SK-N-DZ (cell line): ENCODE results near the gene DACT1.

Experiments
- DNase-seq: peaks from one replicate; pipeline ENCODE4 v3.0.0-alpha.2; 2015; ENCODE audit warnings: low spot score

The DACT1 gene

DNA sequence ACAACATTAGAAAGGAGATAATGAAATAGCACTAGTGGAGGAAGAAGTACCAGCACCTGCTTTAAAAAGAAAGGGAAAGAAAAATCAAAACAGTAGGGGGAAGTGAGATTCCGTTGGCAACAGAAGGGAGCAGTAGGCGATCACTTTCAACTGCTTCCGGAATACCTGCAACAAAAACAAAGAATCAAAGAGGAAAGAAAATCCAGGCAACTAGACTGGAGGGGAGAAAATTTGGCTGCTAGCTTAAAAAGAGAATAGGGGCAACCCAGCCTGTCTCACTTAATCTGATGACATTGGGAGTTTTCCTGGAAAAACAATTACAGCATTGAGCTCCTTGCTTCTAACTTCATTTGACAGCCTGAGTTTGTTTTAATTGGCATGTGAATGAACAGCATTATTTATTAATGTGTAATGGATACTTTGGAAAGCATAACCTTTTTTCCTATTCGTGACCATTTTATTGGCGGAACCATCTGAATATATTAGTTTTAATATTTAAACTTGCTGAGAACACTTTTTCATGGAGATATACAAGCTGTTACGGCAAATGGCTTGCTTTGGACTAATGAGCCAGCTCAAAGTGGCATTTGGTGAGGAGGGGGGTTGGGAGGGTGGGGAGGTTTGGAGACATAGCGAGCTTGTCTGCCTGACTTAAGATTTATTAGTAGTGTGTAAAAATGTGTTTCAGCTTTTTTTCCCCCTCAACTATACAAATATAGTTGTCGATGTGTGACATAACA is 2.5 kb upstream of the DACT1 start:
- no peak for DNase-seq

DNA sequence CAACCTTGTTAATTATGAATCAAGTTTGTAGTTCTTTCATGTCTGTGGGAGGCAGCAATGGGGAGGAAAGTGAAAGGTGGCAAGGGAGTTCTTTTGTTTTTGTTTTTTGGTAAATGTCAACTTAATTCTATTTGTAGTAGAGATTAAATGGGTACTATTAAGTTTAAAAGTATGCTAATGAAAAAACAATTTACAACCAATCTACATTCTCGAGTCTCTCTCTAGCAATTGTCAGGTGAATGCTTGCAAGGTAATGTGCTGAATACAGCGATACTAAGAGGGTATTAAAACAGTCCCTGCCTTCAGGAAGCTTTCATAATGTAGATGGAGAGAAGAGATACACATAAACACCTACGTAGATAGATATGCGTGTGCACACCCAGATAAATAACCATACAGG is 1.6 kb upstream of the DACT1 start:
- DNase-seq = no peak

DNA sequence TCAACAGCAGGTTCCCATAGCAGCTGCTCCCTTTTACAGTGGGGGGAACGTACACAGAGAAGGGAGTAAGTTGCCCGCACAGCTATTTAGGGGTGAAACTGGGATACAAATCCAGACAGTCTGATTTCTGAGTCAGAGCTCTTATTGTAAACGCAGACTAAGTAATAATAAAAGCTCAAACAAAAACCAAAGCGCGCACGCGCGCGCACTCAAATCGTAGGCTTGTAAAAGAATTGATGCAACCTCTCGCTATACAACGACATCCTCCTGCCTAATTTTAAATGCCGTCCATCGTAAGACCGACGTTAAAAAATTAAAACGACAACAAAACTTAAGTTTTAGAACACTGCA is 747 bp upstream of the DACT1 start:
- DNase-seq = peak; percentile 17

GRCh38 chr14:58638231-58639197 is 752 bp downstream of the DACT1 start:
- DNase-seq = peak; percentile 20

DNA sequence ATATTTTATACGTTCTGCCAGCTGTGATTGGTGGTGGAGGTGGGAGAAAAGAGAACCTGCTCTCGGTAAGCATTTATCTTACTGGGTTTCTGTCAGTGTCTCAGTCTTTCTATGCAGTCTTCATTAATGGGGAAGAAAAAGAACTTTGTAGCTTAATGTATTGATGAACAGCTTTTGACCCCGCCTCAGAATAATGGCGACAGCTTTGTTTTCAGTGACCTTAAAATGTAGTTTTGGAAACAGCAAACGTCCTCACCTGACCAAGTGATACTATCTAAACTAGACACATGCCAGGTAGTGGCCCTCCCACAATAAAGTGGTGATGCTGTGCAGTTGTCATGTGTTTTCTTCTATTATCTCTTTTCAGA is 1.4 kb downstream of the DACT1 start:
- peak; percentile 12 for DNase-seq

GRCh38 chr14:58639842-58640484 is 2.2 kb downstream of the DACT1 start:
- peak; percentile 72 for DNase-seq

DNA sequence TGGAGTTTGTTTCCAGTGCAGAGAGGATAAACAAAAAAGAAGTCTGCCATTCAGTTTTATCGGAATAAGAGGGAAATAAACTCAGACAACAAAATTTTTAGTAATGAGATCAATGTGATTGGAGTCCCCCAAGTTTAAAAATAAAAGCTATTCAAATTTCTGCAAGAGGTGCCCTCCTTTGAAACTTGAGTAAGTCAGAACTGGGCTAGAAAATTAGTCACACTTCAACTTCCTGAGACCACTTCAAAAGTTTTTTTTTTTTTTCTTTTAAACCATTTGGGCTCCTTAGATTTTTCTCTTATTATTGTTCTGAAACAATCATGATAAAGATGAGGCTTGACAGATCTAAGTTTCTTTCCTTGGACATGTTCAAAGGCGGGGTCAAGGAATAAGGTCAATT is 3.2 kb downstream of the DACT1 start:
- DNase-seq = no peak

DNA sequence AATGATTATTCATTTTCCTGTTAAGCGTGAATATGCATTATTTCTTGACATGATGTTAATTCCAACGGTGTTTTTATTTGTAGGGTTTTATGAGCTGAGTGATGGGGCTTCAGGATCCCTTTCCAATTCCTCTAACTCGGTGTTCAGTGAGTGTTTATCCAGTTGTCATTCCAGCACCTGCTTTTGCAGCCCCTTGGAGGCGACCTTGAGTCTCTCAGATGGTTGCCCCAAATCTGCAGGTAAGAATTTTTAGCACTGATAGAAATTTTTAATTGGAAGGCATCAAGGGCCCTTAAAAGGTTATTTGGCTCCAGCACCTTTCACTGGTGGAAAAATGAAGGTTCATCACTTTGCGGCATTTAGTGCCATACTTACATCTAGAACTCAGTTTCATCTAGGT is 3.7 kb downstream of the DACT1 start:
- no peak for DNase-seq

- peak; percentile 96 for DNase-seq
These were observed 5.6 kb downstream of the DACT1 start for GRCh38 chr14:58643366-58643765.

DNA sequence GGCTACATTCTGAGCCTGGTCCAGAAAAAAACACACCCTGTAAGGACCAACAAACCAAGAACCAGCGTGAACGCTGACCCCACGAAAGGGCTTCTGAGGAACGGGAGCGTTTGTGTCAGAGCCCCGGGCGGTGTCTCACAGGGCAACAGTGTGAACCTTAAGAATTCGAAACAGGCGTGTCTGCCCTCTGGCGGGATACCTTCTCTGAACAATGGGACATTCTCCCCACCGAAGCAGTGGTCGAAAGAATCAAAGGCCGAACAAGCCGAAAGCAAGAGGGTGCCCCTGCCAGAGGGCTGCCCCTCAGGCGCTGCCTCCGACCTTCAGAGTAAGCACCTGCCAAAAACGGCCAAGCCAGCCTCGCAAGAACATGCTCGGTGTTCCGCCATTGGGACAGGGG is 7.9 kb downstream of the DACT1 start:
- DNase-seq = no peak

GRCh38 chr14:58646479-58646878 is 8.7 kb downstream of the DACT1 start:
- no peak for DNase-seq

DNA sequence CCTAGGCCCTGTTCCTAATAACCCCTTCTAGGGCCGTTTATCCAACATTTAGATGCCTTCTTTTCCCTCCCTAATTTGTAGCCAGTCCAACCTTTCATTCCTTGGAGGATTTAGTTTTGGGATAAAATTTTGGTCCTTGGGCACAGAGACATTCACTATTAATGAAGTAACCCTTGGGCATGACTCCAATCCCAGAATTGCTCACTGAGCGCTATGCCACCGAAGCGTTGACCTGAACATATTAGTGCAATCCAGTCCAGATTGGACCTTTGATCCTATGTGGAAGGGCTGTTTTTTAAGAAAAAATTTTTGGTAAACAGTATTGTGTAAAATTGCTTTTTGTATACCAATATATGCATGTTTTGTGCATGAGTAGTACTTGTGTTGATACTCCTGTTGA is 10.0 kb downstream of the DACT1 start:
- DNase-seq = no peak

DNA sequence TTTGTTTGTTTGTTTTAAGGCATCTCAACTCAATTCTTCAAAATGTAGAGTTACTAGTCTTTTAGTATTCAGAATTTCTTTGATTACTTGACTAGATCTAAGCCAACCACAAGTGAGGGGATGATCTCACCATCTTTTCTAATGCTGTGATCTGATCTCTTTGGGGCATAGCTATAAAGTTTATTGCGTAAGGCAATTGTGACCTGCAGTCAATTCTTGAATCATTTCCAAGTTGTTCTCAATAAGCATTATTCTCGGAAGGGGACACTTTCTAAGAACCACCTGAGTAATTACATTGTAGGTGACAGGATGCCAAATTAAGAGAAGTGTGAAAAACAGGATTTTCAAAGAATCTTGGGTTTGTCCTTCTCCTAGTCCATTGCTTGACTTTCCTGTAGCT is 13.1 kb downstream of the DACT1 start:
- no peak for DNase-seq

GRCh38 chr14:58656671-58657411 is 19.1 kb downstream of the DACT1 start:
- no peak for DNase-seq

DNA sequence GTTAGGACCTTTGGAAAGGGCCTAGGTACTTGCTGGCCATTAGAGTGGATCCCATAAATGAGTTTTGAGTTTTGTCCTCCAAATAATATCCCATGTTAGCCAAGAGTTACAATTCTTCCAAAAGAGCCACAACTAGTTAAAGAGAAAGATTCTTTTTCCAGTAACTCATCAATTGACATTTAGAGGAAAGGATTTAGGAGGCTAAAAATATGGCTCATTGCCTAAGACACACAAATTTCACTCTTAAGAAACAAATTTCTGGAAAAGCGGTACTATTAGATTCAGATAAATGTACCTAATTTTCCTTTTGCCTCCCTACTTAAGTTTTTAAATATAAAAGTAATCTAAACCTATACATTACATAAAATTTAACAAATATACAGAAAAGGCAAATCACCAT is 21.3 kb downstream of the DACT1 start:
- DNase-seq = no peak

- DNase-seq = no peak
These were observed 22.1 kb downstream of the DACT1 start for GRCh38 chr14:58659846-58660245.

DNA sequence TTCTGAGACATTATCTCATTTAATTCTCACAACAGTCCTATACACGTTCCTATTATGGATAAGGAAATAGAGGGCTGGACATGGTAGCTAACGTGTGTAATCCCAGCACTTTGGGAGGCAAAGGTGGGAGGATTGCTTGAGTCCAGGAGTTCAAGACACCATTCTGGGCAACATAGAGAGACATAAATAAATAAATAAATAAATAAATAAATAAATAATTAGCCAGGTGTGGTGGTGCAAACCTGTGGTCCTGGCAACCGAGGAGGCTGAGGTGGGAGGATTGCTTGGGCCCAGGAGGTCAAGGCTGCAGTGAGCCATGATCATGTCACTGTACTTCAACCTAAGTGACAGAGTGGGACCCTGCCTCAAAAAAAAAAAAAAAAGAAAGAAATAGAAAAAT is 22.6 kb downstream of the DACT1 start:
- no peak for DNase-seq

DNA sequence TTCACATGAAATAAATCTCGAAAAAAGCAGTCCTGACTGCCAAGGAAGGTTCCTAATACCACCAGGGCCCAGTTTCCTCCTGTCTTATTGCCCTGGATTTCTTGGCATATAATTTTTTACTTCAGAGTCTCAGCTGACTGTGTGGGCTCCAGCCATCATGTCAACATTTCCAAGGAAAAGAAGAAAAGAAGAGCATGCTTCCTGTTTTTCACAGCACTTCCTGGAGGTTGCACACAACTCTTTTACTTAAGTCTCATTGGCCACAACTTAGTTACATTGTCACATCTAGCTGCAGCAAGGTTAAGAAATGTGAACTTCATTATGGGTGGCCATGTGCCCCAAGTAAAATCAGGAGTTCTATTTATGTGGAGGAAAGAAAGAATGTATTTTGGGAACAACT is 24.3 kb downstream of the DACT1 start:
- DNase-seq = no peak

DNA sequence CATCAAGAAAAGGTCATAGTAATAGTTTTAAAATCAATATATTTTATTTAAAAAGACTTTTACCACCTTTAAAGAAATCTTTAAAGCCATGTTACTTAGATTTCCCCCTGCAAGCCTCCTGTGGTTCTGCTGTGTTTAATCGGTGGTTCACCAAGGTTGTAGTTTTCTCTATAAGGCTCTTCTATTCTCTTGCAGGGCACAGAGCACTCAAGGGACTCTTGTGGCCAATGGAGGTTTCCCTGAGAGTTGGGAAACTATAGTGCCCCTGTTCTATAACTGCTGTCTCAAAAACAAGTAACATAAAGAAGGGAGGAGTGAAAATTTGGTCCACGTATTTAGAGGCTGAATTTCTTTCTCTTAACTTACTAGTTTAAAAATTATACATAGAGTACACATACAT is 25.0 kb downstream of the DACT1 start:
- DNase-seq = no peak

DNA sequence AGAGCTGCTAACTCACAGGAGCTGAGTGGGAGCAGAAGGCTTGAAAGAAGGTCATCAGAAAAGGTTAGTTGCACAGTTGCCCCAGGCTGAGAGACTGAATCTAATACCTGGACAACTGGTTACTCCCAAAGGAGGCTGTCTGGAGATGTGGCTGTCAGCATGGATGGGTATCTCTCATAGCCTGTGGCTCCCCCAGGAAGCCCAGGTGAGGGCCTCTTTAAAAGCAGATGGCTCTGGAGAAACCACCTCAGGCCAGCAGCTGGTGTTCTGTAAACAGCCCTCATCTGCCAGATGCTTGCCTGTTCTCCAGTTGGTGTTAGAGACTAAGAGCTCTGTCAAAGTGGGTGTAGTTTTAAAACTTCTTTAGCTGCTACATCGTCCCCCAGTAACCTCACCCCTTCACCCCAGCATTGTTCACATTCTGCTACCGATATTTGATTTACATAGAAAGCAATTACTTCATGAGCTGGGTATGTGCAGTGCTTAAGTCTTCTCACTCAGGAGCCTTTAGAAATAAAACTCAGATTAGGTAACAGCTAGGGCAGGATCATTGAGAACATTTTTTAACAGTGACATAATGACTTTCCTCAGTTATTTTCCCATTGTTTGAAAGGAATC is 25.8 kb downstream of the DACT1 start:
- DNase-seq = peak; percentile 51

GRCh38 chr14:58665773-58666500 is 28.2 kb downstream of the DACT1 start:
- DNase-seq = no peak
